Endothelial cell of umbilical vein (primary cell): ENCODE results near the gene IDUA.

Experiments used
- EZH2 ChIP-seq: IDR thresholded peaks from 2 replicates; pipeline ENCODE4 v1.6.1; 2012; ENCODE audit warnings: borderline replicate concordance, low read depth, mild to moderate bottlenecking, moderate library complexity, low read length, inconsistent platforms; ENCODE audit not compliant: severe bottlenecking
- JUN ChIP-seq: IDR thresholded peaks from 2 replicates; pipeline ENCODE4 v1.6.1; 2011; ENCODE audit warnings: borderline replicate concordance, low read depth; ENCODE audit not compliant: insufficient read length, insufficient read depth
- MYC ChIP-seq: IDR thresholded peaks from one replicate; pipeline ENCODE4 v1.6.1; 2011; ENCODE audit warnings: mild to moderate bottlenecking, low read depth, low read length
- POLR2A ChIP-seq: IDR thresholded peaks from 2 replicates; pipeline ENCODE4 v1.6.1; 2012; ENCODE audit warnings: low read depth, mild to moderate bottlenecking, control low read depth, low read length
- TF ChIP-seq, protein P1 (sequence below): IDR thresholded peaks from 2 replicates; pipeline ENCODE4 v1.6.1; 2011; ENCODE audit not compliant: insufficient read depth, insufficient read length
- TF ChIP-seq, protein P2 (sequence below), 2 donors: IDR thresholded peaks; 1 replicate in 1 of 2; 2 replicates in 1 of 2; pipeline ENCODE4 v1.5.1; 2011; ENCODE audit warnings: low read length in 2 of 2, mild to moderate bottlenecking in 2 of 2, moderate library complexity in 2 of 2, control low read depth in 1 of 2, inconsistent platforms in 1 of 2, low read depth in 1 of 2; ENCODE audit not compliant: insufficient read depth in 1 of 2; ENCODE audit errors: extremely low read depth in 1 of 2

DNA sequence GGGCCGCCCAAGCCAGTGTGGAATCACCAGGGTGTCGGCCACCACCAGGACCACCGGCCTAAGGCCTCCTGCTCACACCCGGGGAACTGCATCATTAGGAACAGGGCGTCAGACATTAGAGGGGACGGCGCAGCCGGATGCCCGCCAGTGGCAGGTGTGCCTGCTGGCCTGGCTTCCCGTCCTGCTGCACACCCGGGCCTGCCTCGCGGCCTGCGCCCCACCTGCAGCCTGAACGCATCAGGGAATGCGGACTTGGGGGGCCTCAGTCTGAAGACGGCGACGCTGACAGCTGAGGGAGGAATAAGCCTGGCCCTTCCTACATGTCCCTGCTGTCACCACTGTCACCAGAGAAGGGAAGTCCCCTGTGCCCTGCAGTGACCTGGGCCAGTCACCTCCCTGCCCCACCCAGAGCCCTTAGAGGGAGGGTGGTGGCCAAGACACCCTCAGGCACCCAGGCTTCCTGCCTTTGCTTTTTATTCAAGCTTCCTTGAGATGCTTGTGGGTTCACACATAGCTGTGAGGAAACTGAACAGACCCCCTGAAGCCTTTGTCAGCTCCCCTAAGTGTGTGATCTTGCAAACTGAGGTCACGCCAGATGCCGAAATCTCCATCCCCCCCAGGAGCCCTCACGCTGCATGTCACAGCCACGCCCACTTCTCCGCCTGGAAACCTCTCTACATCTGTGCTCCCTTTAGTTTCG, 16.6 kb upstream of the IDUA start:
- TF ChIP-seq, protein P1, sequence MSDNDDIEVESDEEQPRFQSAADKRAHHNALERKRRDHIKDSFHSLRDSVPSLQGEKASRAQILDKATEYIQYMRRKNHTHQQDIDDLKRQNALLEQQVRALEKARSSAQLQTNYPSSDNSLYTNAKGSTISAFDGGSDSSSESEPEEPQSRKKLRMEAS: no peak
- TF ChIP-seq, protein P2, sequence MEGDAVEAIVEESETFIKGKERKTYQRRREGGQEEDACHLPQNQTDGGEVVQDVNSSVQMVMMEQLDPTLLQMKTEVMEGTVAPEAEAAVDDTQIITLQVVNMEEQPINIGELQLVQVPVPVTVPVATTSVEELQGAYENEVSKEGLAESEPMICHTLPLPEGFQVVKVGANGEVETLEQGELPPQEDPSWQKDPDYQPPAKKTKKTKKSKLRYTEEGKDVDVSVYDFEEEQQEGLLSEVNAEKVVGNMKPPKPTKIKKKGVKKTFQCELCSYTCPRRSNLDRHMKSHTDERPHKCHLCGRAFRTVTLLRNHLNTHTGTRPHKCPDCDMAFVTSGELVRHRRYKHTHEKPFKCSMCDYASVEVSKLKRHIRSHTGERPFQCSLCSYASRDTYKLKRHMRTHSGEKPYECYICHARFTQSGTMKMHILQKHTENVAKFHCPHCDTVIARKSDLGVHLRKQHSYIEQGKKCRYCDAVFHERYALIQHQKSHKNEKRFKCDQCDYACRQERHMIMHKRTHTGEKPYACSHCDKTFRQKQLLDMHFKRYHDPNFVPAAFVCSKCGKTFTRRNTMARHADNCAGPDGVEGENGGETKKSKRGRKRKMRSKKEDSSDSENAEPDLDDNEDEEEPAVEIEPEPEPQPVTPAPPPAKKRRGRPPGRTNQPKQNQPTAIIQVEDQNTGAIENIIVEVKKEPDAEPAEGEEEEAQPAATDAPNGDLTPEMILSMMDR (IDR thresholded peaks at IDR 0.05; ENCODE audit: extremely low read depth in 1 of 2, insufficient read depth in 1 of 2, low read depth in 1 of 2, low read length in 2 of 2): no peak
- TF ChIP-seq MYC (no peak), POLR2A (no peak), EZH2 (no peak), JUN (no peak)
